NCI-H1694 treated with DMSO at 0.1 percent for 48 hours (cell line): ENCODE measurements around the gene BDKRB2.

Source experiments
- DNase-seq: peaks from one replicate; lab custom pipeline; 2025; lab: John Stamatoyannopoulos, UW

BDKRB2 gene

DNA sequence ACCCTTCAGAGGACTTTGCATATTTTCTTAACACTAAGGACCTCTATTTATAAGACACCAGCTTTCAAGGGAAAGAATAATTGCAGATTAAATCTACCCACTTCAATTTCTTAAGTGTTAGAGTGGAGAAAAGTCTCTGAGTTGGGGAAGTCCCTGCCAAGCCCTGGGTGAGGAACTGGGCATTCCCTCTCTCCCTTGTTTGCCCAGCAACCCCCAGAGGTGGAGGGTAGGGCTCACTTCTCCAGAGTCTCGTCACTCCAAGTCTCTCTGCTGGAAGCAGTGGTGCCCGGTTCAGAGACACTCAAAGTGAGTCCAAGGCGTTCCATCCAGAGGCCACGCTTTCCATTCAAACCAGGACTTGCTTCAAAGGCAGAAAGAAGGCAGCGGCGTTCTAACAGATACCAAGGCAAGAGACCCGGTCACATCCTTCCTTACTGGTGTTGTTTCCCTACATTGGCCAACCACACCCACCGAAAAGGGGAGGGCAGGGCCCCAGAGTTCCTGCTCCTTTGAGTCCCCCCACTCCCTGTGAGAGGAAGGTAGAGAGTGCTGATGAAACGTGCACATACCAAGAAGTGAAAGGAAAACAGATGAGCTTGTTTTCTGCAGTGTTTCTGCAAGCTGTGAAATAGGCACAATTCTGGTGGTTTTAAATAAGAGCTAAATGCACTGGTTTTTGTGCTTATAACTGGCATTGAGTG lies 6.1 kb upstream of the BDKRB2 start:
- DNase-seq = no peak

DNA sequence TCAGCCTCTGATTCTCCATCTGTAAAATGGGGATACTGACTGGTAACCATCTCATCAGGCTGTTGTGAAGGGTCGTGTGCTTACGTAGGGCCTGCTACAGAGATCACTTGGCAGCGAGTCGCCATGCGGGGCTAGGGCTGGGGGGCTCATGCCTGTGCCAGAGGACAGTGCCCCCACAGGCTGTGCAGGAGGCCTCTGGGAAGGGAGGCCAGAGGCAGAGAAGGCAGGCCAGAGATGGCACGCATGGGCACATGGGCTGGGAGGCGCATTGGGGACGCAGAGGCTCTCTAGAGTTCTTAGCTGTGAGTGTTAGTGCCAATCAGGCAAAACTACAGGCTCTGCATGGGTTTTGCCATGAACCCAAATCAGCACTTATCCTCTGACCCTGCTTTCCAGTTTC lies 3.5 kb upstream of the BDKRB2 start:
- no peak for DNase-seq

DNA sequence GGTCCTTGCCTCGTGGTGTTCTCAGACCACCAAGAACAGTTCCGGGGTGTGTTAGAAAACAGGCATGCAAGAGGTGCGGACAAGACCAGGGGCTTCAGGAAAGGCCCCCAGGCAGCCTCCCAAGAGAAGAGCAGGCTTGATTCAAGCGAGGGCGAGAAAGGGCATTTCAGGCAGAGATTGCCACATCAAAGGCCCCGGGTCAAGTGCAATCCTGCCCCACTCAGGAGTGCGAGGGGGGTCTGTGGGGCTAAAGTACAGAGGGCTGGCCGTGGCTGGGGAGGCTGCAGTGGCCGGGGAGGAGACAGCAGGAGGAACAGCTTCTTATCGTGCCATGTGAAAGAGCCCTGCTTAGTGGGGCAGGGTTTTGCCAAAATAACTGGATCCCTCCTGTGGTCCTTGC lies 2.7 kb upstream of the BDKRB2 start:
- no peak for DNase-seq

DNA sequence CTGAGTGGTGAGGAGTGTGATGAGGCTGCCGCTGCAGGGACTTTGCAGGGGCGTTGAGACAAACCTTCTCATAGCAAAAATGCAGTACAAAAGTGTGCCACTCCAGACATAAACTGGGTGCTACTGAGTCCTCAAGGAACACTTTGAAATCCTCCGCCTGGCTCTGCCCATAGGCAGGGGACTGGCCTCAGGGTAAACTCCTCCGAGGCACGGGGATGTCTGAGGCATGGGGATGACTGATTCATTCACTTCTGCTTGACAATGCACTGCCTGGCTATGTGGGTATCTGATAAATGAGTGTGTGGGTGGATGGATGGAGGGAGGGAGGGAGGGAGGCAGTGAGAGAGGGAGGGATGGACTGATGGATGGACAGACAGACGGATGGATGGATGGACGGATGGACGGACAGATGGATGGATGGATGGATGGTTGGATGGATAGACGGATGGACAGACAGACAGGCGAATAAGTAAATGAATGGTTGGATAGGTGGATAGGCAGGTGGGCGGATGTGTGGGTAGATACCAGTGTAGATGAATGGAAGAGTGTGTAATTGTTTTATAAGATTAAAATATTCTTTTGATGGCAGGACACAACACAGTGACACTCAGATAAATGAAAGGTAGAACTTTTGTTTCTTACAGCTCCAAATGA lies 2.1 kb upstream of the BDKRB2 start:
- no peak for DNase-seq

DNA sequence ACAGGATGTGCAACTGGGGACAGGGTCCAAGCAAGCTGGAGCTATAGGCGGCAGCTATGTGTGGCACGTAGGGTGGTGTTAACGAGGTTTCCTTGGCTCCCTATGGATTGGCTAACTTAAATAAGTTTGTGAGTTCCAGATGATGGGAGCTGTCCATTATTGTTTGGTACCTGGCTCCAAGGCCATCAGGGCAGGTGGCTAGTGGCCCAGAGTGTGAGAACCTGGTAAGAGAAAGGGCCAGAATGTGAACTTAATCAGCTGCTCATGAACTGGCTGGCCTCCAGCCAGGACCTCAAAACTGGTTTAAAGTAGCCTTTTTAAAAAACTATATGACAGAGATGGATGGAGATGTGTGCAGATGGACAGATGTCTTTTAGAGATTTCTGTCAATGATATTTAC lies 1.5 kb upstream of the BDKRB2 start:
- no peak for DNase-seq

DNA sequence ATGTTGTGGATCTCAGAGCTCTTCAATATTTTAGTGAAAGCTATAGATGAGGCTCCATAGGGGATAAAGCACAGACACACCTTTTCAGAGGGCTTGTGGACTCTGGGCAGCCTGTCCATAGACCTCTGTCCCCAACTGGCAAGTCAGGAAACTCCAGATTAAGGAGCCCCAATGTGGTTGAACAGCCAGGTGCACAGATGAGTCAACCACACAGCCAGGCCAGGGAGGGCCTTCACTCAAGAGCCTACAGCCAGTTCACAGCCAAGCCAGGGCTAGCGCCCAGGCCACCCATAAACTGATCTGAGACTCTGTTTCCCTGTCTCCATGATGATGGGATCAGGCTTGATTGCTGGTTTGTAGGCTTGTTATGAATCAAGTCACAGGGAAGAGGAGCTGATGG lies 1.0 kb upstream of the BDKRB2 start:
- DNase-seq = no peak

DNA sequence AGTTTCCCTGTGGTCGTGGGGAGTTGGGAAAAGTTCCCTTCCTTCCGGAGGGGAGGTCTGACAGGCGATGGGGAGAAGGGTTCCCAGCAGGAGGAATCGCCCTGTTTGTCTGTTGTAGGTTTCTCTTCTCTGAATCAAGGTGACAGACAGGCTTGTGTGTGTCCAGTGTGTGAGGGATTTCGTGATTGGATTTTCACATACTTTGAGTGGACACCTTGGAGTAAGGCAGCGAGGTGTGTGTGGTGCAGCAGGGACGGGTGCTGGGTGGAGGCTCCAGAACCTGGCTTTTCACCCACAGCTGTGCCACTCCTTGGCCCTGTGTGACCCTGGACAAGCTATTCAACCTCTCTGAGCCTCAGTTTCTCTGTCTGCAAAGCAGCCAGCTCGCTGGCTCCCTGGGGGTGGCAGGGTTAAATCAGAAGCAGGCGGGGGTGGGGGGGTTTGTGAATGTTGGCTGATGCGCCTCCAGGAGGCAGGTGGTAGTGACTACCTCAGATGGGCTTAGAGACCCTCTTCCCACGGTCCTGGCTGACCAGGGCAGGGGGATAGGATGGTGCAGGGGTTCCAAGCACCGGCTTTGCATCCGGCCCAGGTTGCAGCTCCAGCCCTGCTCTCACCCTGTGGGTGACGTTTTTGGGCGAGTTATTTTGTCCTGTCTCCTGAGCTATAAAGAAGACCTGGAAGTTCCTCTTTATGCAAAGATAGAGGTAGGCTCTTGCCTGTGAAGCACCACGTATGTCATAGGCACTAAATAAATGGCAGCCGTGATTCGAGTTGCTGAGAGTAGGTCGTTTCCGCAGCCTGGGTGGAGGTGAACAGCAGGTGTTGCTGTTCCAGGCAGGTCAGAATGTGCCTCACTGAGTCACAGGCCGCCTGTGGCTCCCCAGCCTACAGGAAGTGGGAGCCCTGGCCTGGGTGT lies 679 bp downstream of the BDKRB2 start:
- DNase-seq = no peak

DNA sequence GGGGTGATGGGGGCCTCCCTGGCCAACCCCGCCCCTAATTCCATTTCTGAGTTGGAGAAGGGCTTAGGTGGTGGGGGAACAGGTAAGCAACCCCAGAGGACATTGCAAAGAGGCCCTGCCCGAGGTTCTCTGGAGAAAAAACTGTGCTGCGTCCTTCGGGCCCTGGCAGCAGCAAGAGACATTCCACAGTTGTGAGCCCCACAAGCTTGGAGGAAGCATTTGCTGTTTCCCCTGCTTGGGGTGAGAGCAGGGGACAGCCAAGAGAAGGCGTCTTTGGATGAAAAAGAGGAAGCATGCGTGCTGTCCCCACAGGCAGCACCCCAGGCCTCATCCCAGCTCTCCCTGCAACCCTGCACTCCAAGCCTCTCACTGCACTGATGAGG lies 1.3 kb downstream of the BDKRB2 start:
- no peak for DNase-seq

DNA sequence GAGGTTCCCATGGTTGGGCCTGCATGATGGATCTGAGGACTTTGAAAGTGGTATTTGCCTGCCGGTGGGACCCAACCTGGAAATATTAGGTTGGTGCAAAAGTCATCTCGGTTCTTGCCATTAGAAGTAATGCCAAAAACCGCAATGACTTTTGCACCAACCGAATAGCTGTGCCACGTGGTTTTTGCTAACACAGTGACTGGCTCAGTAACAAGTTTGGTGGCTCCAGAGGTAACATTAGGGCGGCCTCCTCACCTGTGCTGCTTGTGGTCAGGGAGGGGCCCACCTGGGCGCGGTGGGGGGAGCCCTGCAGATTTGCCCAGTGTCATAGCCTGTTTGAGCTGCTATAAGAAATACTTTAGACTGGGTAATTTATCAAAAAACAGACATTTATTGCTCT lies 1.8 kb downstream of the BDKRB2 start:
- DNase-seq = no peak

DNA sequence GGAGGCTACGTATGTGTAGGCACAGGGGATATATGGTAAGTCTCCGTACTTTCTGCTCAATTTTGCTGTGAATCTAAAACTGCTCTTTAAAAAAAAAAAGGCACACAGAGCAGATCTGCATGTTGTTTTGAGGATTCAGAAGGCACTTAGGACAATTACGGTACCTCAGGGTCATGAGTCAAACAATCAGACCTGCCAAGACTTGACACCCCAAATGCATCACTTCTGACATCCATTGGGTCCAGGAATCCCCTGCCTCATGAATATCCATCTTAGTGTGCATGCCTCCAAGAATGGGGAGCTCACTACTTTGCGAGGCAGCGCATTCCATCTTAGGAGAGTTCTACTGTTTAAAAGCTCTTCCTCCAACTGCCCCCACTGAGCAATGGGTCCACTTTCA lies 3.0 kb downstream of the BDKRB2 start:
- DNase-seq = no peak

DNA sequence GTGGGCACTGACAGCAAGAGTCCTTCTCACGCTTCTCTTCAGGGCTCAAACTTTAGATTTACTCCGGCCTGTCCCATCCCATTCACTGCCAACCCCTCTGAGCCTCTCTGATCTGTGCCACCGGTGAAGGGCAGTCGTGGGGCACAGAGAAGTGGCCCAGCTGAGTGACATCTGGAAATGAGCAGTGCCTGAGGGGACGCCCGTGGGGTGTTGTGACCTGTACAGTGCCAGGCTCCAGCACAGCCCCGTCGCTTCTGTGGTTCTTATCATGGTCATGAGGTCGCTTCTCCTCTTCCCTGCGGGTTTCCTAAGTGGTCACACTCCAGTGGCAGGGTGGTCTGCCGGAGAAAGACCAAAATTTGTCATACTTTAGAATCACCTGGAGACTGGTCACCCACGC lies 4.1 kb downstream of the BDKRB2 start:
- no peak for DNase-seq

DNA sequence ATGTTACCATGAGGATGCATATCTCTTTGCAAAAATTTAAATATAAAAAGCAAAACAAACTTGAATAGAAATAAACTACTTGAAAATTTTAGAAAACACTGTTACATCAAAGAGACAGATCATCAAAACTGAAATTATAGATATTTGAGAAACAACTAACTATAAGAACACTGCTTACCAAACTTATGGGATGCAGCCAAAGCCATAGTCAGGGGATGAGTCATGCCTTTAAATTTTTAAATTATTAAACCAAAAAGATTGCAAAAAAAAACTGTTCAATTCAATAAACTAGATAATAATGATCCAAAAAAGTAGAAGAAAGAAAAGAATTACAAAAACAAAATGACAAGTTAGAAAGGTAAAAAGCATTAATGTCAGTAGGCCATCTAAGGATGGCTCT lies 7.5 kb downstream of the BDKRB2 start:
- no peak for DNase-seq

DNA sequence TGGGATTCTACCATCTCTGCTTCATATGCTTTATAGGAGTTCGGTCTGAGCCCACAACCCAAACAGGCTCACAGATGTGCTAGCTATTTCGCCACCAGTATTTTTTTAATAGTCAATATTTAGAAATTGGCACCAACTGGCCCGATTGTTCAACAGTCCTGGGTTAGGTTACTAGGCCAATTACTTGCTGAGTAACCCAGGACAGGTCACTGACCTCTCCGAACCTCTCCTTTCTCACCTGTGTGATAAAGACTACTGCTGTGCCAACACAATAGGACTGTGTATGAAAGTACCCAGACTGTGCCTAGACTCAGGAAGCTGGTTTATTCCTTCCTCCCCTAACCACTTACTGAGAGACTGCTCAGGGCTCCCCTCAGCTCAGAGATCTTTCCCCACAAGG lies 8.3 kb downstream of the BDKRB2 start:
- no peak for DNase-seq

DNA sequence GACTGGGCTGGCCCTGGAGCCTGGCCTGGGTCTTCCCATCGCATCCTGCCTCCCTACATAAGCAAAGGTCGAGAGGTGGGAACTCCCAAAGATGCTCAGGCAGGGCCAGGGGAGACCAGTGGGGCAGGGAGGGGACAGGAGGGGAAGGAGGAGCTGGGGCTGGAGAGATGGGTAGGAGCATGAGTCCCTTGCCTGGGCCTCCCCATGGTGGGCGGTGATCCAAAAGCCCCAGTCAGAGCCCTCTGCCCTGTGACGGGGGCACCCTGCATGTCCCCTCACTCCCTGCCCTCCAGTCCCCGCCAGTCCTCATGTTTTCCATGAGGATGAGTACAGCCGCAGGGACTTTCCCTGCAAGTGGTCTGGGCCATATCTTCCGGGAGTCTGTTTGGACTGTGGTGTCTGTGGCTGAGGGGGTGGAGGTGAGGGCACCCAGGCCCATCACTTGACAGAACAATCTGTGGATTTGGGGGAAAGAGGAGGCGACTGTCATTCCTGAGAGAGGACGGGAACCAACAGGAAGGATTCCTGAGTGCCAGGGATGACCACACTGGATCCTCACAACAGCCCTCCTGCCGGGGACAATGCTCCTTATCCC lies 9.3 kb downstream of the BDKRB2 start:
- DNase-seq = no peak

DNA sequence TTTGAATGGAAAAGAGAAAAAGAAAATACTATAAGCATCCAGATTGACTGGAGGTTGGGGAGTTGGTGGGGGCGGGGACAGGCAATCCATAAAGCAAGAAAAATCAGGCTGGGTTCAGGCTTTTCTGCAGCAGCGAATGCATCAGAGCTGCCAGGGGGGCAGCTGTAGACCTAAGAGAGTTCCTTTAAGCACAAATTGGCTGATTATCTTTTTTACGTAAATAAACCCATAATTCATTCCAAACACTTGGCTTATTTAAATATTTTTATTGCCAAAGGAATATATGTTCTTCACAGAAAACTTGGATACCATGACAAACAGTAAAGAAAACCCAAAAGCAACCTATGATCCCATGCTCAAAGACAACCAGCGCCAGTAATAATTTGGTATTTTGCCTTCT lies 10.2 kb downstream of the BDKRB2 start:
- DNase-seq = no peak

DNA sequence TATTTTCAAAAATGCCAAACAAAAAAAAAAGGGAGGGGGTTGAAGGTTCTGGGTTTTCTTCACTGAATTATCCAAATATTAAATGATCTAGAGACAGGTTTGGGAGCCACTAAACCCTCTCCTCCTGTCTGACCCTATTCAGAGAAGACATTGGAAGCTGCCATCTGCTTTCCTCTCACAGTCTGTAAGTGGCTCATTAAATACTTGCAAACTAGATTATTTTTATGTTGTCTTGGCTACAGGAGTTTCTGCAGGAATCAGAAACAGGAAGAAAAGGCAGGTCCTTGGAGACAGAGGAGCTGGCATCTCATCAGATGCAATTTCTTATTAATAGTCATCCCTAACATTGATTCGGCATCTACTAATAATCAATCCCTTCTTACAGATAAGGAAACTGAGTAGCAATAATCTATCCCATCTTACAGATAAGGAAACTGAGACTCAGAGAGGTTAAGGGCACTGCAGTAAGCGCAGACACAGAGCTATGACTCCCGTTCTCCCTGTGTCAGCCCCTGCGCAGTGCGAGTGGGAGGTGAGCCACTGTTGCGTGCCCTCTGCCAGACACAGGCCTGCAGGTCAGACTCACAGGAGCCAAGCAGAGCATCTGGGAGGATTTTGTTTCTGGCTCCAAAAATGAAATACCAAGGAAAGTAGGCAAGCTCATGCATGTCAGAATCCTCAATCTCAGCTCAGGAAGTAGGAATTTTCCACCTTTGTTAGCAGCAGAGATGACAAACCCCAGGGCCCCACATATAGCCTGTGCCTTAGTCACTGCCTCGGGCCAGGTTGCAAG lies 11.0 kb downstream of the BDKRB2 start:
- no peak for DNase-seq

DNA sequence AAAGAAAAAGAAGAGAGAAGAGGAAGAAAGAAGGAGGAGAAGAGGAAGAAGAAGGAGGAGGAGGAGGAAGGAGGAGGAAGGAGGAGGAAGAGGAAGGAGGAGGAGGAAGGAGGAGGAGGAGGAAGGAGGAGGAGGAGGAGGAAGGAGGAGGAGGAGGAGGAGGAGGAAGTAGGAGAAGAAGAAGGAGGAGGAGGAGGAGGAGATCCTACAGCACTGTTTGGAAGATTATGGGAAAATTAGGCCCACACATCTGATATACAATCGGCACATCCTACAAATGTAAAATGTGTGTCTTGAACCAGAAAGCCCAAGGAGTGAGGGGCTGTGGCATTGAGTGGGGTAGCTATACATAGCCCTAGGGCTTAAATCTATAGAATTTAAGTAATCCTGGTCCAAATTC lies 12.0 kb downstream of the BDKRB2 start:
- no peak for DNase-seq

DNA sequence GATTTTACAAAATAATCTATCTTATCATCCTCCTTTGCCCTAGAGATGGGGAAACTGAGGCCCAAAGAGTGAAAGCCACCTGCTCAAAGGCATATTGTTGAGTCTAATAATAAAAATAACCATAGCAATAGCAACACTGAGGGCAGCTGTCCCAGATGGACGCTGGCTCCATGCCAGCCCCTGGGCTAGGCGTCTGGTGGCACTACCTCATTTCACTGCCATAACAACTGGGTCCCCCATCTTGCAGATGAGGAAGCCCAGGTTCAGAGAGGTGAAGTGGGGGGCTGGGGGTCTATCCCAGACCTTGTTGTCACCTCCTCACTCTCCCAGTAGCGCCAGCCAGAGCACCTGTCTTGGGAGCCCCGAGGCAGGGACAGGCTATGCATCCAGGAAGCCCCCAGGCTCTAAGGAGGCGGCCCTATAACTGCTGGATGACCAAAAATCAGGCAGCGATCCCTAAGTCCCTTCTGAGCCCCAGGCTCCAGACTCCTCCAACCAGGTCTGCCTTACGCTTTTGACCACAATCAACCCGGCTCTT lies 12.8 kb downstream of the BDKRB2 start:
- DNase-seq = no peak

DNA sequence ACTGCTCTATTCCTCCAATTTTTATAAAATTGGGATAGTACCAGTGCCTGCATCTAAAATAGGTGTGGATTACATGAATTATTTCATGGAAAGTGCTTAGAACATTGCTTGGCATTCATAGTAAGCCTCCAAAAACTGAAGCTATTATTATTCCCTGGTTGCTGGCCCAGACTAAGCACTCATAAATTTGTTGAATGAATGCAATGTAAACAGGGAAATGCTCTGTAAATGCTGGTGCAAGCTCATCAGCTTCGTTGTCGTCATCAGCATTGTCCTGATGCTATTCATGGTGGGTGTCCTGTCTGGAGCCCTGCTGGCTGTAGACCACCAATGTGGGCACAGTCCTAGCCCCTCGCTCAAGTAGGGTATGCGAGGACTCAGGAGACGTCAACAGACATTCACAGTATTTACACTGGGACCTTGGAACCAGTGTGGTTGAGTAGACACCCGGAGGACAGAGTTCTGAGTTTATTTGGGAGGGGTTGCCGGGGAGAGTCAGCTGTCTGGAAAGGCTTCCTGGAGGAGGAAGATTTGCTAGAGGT lies 16.5 kb downstream of the BDKRB2 start:
- DNase-seq = no peak

DNA sequence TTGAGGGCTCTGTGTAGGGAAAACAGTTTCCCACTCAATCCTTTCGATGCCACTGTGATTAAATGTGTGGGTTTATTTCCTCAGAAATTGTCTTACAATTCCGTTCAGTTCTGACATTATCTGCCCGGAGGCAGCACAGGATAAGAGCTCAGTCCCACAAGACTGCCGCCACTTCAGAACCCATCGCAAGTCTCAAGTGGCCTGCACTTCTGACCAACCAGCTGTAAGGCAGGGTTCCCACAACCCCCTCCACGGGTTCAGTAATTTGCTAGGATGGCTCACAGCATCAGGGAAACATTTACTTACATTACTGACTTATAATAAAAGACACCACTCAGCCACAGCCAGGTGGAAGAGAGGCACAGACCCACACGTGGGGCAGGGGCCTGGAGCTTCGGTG lies 17.2 kb downstream of the BDKRB2 start:
- no peak for DNase-seq

DNA sequence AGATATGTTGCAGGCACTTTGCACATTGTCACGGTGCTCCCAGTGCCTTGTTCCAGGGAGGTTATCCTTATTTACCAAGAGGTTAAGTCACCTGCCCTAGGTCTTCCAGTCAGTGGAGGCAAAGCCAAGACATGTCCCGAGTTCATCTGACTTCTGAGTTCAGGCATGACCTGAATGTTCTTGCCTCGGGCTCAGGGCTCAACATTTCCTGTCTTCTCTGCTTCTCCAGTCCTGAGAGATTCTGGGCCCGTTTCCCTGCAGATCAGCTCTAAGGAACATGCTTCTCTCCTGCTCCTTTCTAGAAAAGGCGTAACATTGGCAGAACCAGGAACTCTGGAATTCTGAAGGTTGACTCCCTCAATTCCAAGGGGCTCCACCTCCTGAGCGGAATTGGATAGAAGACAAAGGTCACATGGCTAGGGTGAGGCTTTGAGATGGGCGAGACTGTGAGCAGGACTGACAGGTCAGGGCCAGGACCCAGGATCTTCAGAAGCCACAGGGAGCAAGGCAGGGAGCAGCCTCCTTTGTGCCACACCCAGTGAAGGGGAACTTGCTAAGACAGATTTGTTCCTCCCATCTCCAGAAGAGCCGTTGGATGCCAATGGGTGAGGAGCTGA lies 19.9 kb downstream of the BDKRB2 start:
- DNase-seq = no peak
